Measurements from ENCODE around the gene KCNE1. TPM values are rescaled to one million over a fixed set of nuclear protein-coding genes. Genes with fewer than 3 reads are reported as not detected.

KCNE1 gene
- total RNA-seq, result 21.7 TPM
- long read RNA-seq, partial matches to known transcripts, result 0 of 26 reads
- long read RNA-seq, other reads (novel, unspliced or antisense), result 23 of 26 reads

DNA sequence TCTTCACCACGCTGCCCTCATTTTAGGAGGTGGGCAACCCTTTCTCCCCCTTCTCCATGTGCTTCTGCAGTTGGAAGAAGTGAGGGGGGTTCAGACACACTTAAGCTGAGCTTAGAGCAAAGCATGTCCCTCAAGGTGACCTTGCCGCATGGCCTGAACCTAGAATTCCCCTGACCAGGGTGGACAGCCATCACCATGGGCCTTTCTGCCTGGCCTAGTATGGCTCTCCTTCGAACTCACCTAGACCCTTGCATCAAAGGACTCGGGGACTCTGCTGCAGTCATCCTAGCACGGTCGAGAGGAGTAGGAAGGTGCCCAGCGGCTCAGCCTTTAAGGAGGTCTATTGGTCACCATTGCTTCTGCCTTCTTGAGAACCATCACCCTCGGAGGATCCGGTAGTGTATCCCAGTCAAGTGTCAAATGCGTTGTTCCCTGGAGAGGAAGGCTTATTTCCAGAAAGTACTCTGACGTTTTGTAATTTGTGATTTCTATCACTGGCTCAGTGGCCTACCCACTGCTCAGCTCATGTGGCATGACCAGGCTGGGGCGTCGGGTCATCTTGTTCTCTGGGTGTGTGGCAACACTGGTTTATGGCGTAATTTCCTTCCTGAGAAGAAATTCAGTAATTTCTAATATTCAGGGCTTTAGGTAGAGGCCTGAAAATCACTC lies at the start of gene KCNE1:
TSS of gene KCNE1 (minus strand) at position 424 of the 669 bp plus-strand sequence. CDS start 62,576 bp downstream, outside the sequence.
- peaks cover 16% of the 10 kb centered on the region for H3K4me1 ChIP-seq
- intact Hi-C loops (cut with DNase I), result no loop called here
- H3K9me3 ChIP-seq, result no peaks in the 10 kb centered on the region
- TF ChIP-seq, protein P1, sequence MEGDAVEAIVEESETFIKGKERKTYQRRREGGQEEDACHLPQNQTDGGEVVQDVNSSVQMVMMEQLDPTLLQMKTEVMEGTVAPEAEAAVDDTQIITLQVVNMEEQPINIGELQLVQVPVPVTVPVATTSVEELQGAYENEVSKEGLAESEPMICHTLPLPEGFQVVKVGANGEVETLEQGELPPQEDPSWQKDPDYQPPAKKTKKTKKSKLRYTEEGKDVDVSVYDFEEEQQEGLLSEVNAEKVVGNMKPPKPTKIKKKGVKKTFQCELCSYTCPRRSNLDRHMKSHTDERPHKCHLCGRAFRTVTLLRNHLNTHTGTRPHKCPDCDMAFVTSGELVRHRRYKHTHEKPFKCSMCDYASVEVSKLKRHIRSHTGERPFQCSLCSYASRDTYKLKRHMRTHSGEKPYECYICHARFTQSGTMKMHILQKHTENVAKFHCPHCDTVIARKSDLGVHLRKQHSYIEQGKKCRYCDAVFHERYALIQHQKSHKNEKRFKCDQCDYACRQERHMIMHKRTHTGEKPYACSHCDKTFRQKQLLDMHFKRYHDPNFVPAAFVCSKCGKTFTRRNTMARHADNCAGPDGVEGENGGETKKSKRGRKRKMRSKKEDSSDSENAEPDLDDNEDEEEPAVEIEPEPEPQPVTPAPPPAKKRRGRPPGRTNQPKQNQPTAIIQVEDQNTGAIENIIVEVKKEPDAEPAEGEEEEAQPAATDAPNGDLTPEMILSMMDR (IDR thresholded peaks at IDR 0.05), result no peak
- DNase-seq, result peak; percentile 79
- peak; percentile 70 to 77 for ATAC-seq
- H3K27ac ChIP-seq, result peak within 1 kb of the TSS; percentile 72
- peaks cover 16% of the 10 kb centered on the region for H3K36me3 ChIP-seq
- no peaks in the 10 kb centered on the region for H3K27me3 ChIP-seq (ENCODE audit: low read depth)
- H3K4me3 ChIP-seq, result peak within 1 kb of the TSS; percentile 51

- ATAC-seq, result no peak
Observed at GRCh38 chr21:34561806-34562205, 49.8 kb upstream of the KCNE1 start.

DNA sequence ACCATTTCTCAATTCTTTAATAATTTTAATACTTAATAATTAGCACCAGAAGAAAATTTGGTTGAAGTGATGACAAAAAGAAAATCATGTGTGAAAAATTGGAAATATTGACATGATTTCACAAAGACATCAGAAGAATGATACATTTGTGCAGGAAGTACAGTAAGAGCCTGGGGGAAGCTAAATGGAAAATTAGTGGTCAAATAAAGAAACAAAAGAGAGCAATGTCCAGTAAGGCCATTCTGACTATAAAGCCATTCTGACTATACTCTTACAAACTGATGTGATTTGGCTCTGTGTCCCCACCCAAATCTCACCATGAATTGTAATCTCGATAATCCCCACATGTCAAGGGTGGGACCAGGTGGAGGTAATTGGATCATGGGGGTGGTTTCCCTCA lies 48.6 kb upstream of the KCNE1 start:
- DNase-seq (no peak), ATAC-seq (no peak)
- no peak overlapping the region for H3K27ac ChIP-seq
- TF ChIP-seq, protein P1 (IDR thresholded peaks at IDR 0.05), result no peak
- intact Hi-C loops (cut with DNase I), result no loop called here
- H3K36me3 ChIP-seq, result no peaks in the 10 kb centered on the region
- H3K9me3 ChIP-seq, result no peaks in the 10 kb centered on the region
- H3K4me3 ChIP-seq, result no peak overlapping the region
- H3K4me1 ChIP-seq, result no peaks in the 10 kb centered on the region
- no peaks in the 10 kb centered on the region for H3K27me3 ChIP-seq (ENCODE audit: low read depth)

More at GRCh38 chr21:34561806-34562205, 49.8 kb upstream of the KCNE1 start:
- no peaks in the 10 kb centered on the region for H3K4me1 ChIP-seq
- no peaks in the 10 kb centered on the region for H3K27me3 ChIP-seq (ENCODE audit: low read depth)
- H3K27ac ChIP-seq, result no peak overlapping the region
- TF ChIP-seq, protein P1 (IDR thresholded peaks at IDR 0.05), result no peak
- no peak overlapping the region for H3K4me3 ChIP-seq
- no peak for DNase-seq
- H3K36me3 ChIP-seq, result no peaks in the 10 kb centered on the region
- H3K9me3 ChIP-seq, result no peaks in the 10 kb centered on the region
- intact Hi-C loops (cut with DNase I), result no loop called here

DNA sequence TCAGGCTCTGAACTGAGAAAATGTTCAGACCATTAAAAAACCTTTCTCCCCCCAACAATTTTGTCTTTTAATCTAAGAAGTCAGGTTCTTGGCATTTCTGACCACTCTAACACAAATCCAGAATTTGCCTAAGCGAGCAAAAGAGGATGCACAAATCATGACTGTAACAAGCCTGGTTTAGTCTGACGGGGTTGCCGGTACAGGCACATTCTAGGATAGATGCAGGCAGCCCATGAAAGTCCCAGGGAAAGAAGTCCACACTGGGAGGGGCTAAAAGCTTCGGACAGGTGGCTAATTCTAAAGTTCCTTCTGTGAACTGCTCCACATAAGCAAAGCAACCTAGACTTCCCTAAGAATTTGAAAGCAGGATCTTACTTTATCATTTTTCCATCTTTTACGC lies 48.0 kb upstream of the KCNE1 start:
- Histone ChIP-seq H3K9me3 (no peaks in the 10 kb centered on the region), H3K36me3 (no peaks in the 10 kb centered on the region), H3K4me1 (no peaks in the 10 kb centered on the region), H3K27me3 (ENCODE audit: low read depth) (no peaks in the 10 kb centered on the region), H3K4me3 (no peak overlapping the region), H3K27ac (no peak overlapping the region)
- no peak for ATAC-seq
- no peak for DNase-seq
- TF ChIP-seq, protein P1 (IDR thresholded peaks at IDR 0.05), result no peak
- intact Hi-C loops (cut with DNase I), result no loop called here

DNA sequence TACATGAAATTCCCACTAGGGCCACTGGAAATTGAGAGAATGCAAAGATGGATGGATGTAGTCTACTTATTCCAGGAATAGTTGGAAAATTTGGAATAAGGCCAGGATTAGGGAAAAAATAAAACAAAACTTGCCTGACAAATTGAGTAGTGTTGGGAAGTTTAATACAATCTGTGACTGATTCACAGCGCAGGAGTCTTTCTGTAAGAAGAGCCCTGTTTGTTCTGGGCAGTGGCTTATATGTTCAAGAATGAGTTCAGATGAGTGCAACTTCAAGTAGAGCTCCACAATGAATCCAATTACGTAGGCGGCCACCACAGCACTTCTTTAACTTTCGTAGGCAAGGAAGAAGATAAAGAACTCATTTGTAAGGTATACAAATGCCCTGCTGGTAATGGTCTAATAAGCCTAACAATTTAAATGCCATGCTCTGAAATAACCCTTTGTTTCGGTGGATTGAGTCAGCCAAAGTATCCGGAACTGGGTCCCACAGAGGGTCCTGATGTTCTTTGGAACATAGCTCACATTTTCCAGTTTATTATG lies 47.1 kb upstream of the KCNE1 start:
- Histone ChIP-seq H3K27ac (no peak overlapping the region), H3K36me3 (no peaks in the 10 kb centered on the region), H3K4me1 (no peaks in the 10 kb centered on the region), H3K9me3 (no peaks in the 10 kb centered on the region), H3K27me3 (ENCODE audit: low read depth) (no peaks in the 10 kb centered on the region), H3K4me3 (no peak overlapping the region)
- ATAC-seq (no peak), DNase-seq (no peak)
- intact Hi-C loops (cut with DNase I), result no loop called here
- TF ChIP-seq, protein P1 (IDR thresholded peaks at IDR 0.05), result no peak
